ENCODE measurements around the gene OIT3. TPM values are rescaled to one million over a fixed set of nuclear protein-coding genes. Genes with fewer than 3 reads are reported as not detected.

The OIT3 gene
- total and polyA plus RNA-seq, 3 donors from 2014 or later = 0.68 to 1.4 (median 0.87) TPM

DNA sequence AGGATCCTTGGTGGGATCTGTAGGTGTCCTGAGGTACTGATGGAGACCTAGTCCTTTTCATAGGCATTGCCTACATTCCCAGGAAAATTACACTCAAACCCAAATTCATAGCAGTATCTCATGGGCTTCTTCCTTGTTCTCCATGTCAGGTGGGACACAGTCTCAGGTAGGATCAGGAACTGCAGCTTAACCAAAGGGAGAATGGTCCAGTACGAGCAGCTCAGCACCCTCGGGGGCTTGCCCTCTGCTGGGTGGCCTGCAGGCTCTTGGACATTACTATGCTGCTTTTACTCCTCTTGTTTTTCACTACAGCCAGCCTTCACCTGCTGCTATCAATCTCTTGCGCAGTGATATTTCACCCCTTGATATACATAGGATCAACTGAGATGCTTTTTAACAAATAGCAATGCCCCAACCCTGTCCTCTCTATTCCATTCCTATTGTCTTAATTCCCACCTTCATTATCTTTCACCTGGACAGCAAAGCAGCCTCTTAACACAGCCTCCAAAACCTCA lies 32.5 kb downstream of the OIT3 start:
- Histone ChIP-seq H3K27ac (no peak overlapping the region), H3K36me3 (ENCODE audit: low read depth, missing control alignments) (no peaks in the 10 kb centered on the region), H3K9me3 (no peaks in the 10 kb centered on the region), H3K4me1 (no peaks in the 10 kb centered on the region), H3K27me3 (no peaks in the 10 kb centered on the region), H3K4me3 (no peak overlapping the region)
- TF ChIP-seq CTCF (IDR thresholded peaks at IDR 0.05) (no peak), POLR2A (IDR thresholded peaks at IDR 0.05) (no peak)
- no peak for DNase-seq
- intact Hi-C loops (cut with DNase I; ENCODE audit: low total_unique reads) = no loop called here
- 96 to 97% methylated on average over 3 of the region's 3 CpGs for WGBS, 2 donors

- DNase-seq = no peak
- TF ChIP-seq CTCF (IDR thresholded peaks at IDR 0.05) (no peak), POLR2A (IDR thresholded peaks at IDR 0.05) (no peak)
- H3K9me3 ChIP-seq = no peaks in the 10 kb centered on the region
- no peaks in the 10 kb centered on the region for H3K36me3 ChIP-seq (ENCODE audit: low read depth, missing control alignments)
- no peak overlapping the region for H3K27ac ChIP-seq
- WGBS, 2 donors = 75 to 82% methylated on average over 5 of the region's 5 CpGs
- H3K4me1 ChIP-seq = no peaks in the 10 kb centered on the region
- H3K27me3 ChIP-seq = no peaks in the 10 kb centered on the region
- H3K4me3 ChIP-seq = no peak overlapping the region
- intact Hi-C loops (cut with DNase I; ENCODE audit: low total_unique reads) = no loop called here
These were observed 33.9 kb downstream of the OIT3 start for GRCh38 chr10:72927485-72927884.

GRCh38 chr10:72928798-72929197 lies 35.3 kb downstream of the OIT3 start:
- intact Hi-C loops (cut with DNase I; ENCODE audit: low total_unique reads) = no loop called here
- no peak for DNase-seq
- no peak overlapping the region for H3K4me3 ChIP-seq
- 94 to 95% methylated on average over 5 of the region's 5 CpGs for WGBS, 2 donors
- no peaks in the 10 kb centered on the region for H3K27me3 ChIP-seq
- no peak for TF ChIP-seq POLR2A (IDR thresholded peaks at IDR 0.05)
- no peak for TF ChIP-seq CTCF (IDR thresholded peaks at IDR 0.05)
- H3K9me3 ChIP-seq = no peaks in the 10 kb centered on the region
- H3K4me1 ChIP-seq = no peaks in the 10 kb centered on the region
- no peak overlapping the region for H3K27ac ChIP-seq
- H3K36me3 ChIP-seq (ENCODE audit: low read depth, missing control alignments) = no peaks in the 10 kb centered on the region

DNA sequence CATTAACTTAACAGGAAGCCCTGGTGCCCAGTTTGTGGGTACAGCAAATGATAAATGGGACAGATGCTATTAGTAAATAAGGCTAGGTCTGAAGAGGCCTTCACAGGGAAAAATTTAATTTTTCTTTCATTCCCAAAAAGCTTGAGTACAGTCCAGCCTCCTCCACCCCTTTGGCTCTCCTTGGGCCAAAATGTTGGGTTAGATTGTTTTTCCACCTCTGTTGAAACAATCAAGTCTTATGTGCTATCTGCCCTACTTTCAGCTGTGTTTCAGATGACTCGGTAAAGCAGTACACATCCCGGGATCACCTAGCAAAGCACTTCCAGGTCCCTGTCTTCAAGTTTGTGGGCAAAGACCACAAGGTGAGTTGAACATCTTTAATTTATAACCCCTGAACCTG lies 36.7 kb downstream of the OIT3 start:
- no peaks in the 10 kb centered on the region for H3K9me3 ChIP-seq
- intact Hi-C loops (cut with DNase I; ENCODE audit: low total_unique reads) = no loop called here
- WGBS, 2 donors = 76 to 82% methylated on average over 2 of the region's 2 CpGs
- no peaks in the 10 kb centered on the region for H3K27me3 ChIP-seq
- H3K4me1 ChIP-seq = no peaks in the 10 kb centered on the region
- H3K36me3 ChIP-seq (ENCODE audit: low read depth, missing control alignments) = no peaks in the 10 kb centered on the region
- H3K4me3 ChIP-seq = no peak overlapping the region
- TF ChIP-seq POLR2A (IDR thresholded peaks at IDR 0.05) (no peak), CTCF (IDR thresholded peaks at IDR 0.05) (no peak)
- no peak overlapping the region for H3K27ac ChIP-seq
- DNase-seq = no peak

DNA sequence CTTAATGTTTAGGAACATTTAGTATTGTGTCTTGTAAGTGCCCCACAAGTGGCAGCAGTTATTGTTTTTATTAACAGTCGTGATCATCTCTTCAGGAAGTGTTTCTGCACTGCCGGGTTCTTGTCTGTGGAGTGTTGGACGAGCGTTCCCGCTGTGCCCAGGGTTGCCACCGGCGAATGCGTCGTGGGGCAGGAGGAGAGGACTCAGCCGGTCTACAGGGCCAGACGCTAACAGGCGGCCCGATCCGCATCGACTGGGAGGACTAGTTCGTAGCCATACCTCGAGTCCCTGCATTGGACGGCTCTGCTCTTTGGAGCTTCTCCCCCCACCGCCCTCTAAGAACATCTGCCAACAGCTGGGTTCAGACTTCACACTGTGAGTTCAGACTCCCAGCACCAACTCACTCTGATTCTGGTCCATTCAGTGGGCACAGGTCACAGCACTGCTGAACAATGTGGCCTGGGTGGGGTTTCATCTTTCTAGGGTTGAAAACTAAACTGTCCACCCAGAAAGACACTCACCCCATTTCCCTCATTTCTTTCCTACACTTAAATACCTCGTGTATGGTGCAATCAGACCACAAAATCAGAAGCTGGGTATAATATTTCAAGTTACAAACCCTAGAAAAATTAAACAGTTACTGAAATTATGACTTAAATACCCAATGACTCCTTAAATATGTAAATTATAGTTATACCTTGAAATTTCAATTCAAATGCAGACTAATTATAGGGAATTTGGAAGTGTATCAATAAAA lies 38.9 kb downstream of the OIT3 start:
- no peak overlapping the region for H3K27ac ChIP-seq
- TF ChIP-seq POLR2A (IDR thresholded peaks at IDR 0.05) = no peak
- TF ChIP-seq CTCF (IDR thresholded peaks at IDR 0.05) = no peak
- H3K4me3 ChIP-seq = no peak overlapping the region
- H3K36me3 ChIP-seq (ENCODE audit: low read depth, missing control alignments) = no peaks in the 10 kb centered on the region
- intact Hi-C loops (cut with DNase I; ENCODE audit: low total_unique reads) = no loop called here
- DNase-seq = no peak
- no peaks in the 10 kb centered on the region for H3K9me3 ChIP-seq
- 91 to 95% methylated on average over 19 to 20 of the region's 20 CpGs for WGBS, 2 donors
- no peaks in the 10 kb centered on the region for H3K4me1 ChIP-seq
- H3K27me3 ChIP-seq = no peaks in the 10 kb centered on the region

Data from testis (tissue), 3 donors.